Sigmoid colon (tissue), 7 donors: ENCODE results near the gene GALNT17. TPM values are rescaled to one million over a fixed set of nuclear protein-coding genes. Genes with fewer than 3 reads are reported as not detected.

Experiments
- DNase-seq: peaks from one replicate; pipeline ENCODE4 v3.0.0-alpha.2; 2019
- H3K27ac ChIP-seq, 4 donors: fragments of 200-600 bp; sonication (generic); one replicate each; pipeline ENCODE4 v1.5.1; 2016 to 2019; ENCODE audit warnings: mild to moderate bottlenecking in 1 of 4
- H3K27me3 ChIP-seq, 3 donors: fragments of 200-600 bp; sonication (generic); one replicate each; pipeline ENCODE4 v1.5.1; 2019; ENCODE audit warnings: mild to moderate bottlenecking in 1 of 3
- H3K36me3 ChIP-seq, 4 donors: fragments of 200-600 bp; sonication (generic); one replicate each; pipeline ENCODE4 v1.5.1; 2016 to 2019
- H3K4me1 ChIP-seq, 4 donors: fragments of 200-600 bp; sonication (generic); one replicate each; pipeline ENCODE4 v1.5.1; 2017 to 2019
- H3K4me3 ChIP-seq, 4 donors: fragments of 200-600 bp; sonication (generic); one replicate each; pipeline ENCODE4 v1.5.1; 2017 to 2019; ENCODE audit warnings: mild to moderate bottlenecking in 2 of 4, moderate library complexity in 1 of 4
- H3K9me3 ChIP-seq, 4 donors: fragments of 200-600 bp in 3 of 4; sonication (generic) in 3 of 4; one replicate each; pipeline versions ENCODE4 v1.5.1 to v1.6.1; 2013 to 2019
- EP300 ChIP-seq, 4 donors: sonication (generic); formaldehyde crosslinking; IDR thresholded peaks; one replicate each; pipeline ENCODE4 v1.6.1; 2017; ENCODE audit warnings: antibody characterized with exemption in 4 of 4
- POLR2A ChIP-seq, 2 donors: fragments of 450-650 bp; IDR thresholded peaks; one replicate each; pipeline ENCODE4 v1.6.1; 2016; ENCODE audit warnings: antibody characterized with exemption in 2 of 2, mild to moderate bottlenecking in 2 of 2, moderate library complexity in 2 of 2
- POLR2AphosphoS5 ChIP-seq, 4 donors: sonication (generic); formaldehyde crosslinking; IDR thresholded peaks; one replicate each; pipeline ENCODE4 v1.6.1; 2017; ENCODE audit warnings: antibody characterized with exemption in 4 of 4
- whole genome bisulfite sequencing, 2 donors: extraction: QIAGEN DNeasy Blood & Tissue Kit; methylation state at CpG; one replicate each; pipeline ENCODE4 v1.1.7; 2013; 5-methylcytosine and 5-hydroxymethylcytosine counted together
- intact Hi-C: fragments of 100-400 bp; cut with DNase I; formaldehyde crosslinking; loops from one replicate; pipeline ENCODE4 v1.15.1; 2023
- polyA plus RNA-seq, 3 donors: library from polyadenylated mRNA; stranded (reverse); fragments of 200-250 nt; gene quantifications; one replicate each; pipeline ENCODE4 v1.2.3, GENCODE V29; 2013
- total RNA-seq, 4 donors: library from RNA; depleted of rRNA; stranded (reverse); fragments of >200 nt; gene quantifications; one replicate each; pipeline ENCODE4 v1.1.0, GENCODE V29; 2016
- TF ChIP-seq, protein P1 (sequence below), 4 experiments: fragments of 450-650 bp in 3 of 4; fragments of 200-600 bp in 1 of 4; IDR thresholded peaks; one replicate each; pipeline ENCODE4 v1.5.1; 2016 to 2019; ENCODE audit warnings: antibody characterized with exemption in 4 of 4, mild to moderate bottlenecking in 3 of 4, moderate library complexity in 2 of 4
- donor health status: healthy with polysubstance abuse.
- donor health status: Bipolar disorder and iron deficiency.
- donor health status: healthy.

Gene GALNT17
- total and polyA plus RNA-seq, 7 donors: 1.8 to 45.4 (median 15.1) TPM; not detected in 1

GRCh38 chr7:71453630-71454029 is 321.7 kb downstream of the GALNT17 start:
- no peak for TF ChIP-seq POLR2AphosphoS5 (IDR thresholded peaks at IDR 0.05)
- no peak for TF ChIP-seq POLR2A (IDR thresholded peaks at IDR 0.05)
- TF ChIP-seq, protein P1, sequence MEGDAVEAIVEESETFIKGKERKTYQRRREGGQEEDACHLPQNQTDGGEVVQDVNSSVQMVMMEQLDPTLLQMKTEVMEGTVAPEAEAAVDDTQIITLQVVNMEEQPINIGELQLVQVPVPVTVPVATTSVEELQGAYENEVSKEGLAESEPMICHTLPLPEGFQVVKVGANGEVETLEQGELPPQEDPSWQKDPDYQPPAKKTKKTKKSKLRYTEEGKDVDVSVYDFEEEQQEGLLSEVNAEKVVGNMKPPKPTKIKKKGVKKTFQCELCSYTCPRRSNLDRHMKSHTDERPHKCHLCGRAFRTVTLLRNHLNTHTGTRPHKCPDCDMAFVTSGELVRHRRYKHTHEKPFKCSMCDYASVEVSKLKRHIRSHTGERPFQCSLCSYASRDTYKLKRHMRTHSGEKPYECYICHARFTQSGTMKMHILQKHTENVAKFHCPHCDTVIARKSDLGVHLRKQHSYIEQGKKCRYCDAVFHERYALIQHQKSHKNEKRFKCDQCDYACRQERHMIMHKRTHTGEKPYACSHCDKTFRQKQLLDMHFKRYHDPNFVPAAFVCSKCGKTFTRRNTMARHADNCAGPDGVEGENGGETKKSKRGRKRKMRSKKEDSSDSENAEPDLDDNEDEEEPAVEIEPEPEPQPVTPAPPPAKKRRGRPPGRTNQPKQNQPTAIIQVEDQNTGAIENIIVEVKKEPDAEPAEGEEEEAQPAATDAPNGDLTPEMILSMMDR (IDR thresholded peaks at IDR 0.05): no peak
- no peak for TF ChIP-seq EP300 (IDR thresholded peaks at IDR 0.05)
- H3K4me3 ChIP-seq: no peak overlapping the region
- no peak for DNase-seq
- intact Hi-C loops: no loop called here
- H3K9me3 ChIP-seq: peaks cover 0 to 3% (median 0%) of the 10 kb centered on the region in 4 donors
- peaks cover 0 to 11% (median 4%) of the 10 kb centered on the region in 4 donors for H3K4me1 ChIP-seq
- H3K36me3 ChIP-seq: no peaks in the 10 kb centered on the region
- no peak overlapping the region for H3K27ac ChIP-seq
- H3K27me3 ChIP-seq: no peaks in the 10 kb centered on the region
- WGBS, 2 donors: 81 to 86% methylated on average over 2 of the region's 2 CpGs

DNA sequence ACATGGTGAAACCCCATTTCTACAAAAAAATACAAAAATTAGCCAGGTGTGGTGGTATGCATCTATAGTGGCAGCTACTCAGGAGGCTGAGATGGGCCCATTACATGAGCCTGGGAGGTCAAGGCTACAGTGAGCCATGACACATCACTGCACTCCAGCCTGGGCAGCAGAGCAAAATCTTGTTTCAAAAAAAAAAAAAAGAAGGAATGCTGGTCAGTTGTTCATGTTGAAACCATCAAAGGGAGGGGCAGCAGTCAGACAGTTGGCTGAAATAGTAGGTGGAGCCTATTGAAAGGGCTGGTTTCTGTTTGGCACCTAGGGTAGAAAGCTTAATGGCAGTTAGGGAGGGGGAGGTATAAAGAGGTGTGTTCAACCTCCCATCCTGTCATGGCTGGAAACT is 323.0 kb downstream of the GALNT17 start:
- Histone ChIP-seq H3K9me3 (peaks cover 0 to 3% (median 0%) of the 10 kb centered on the region in 4 donors), H3K4me1 (peaks cover 0 to 11% (median 4%) of the 10 kb centered on the region in 4 donors), H3K27me3 (no peaks in the 10 kb centered on the region), H3K27ac (no peak overlapping the region), H3K4me3 (no peak overlapping the region), H3K36me3 (no peaks in the 10 kb centered on the region)
- DNase-seq: no peak
- intact Hi-C loops: no loop called here
- TF ChIP-seq, protein P1 (IDR thresholded peaks at IDR 0.05): no peak
- TF ChIP-seq POLR2AphosphoS5 (IDR thresholded peaks at IDR 0.05): no peak
- TF ChIP-seq POLR2A (IDR thresholded peaks at IDR 0.05): no peak
- TF ChIP-seq EP300 (IDR thresholded peaks at IDR 0.05): no peak

- WGBS, 2 donors: 69 to 72% methylated on average over 4 of the region's 4 CpGs
- intact Hi-C loops: no loop called here
Measured at GRCh38 chr7:71457021-71457420, 325.1 kb downstream of the GALNT17 start.

GRCh38 chr7:71457846-71458590 is 326.1 kb downstream of the GALNT17 start:
- WGBS, 2 donors: 41 to 43% methylated on average over 9 of the region's 9 CpGs
- DNase-seq: no peak
- H3K9me3 ChIP-seq: peaks cover 0 to 3% (median 0%) of the 10 kb centered on the region in 4 donors
- no peaks in the 10 kb centered on the region for H3K27me3 ChIP-seq
- intact Hi-C loops: no loop called here
- H3K27ac ChIP-seq: no peak overlapping the region
- no peak overlapping the region for H3K4me3 ChIP-seq
- no peak for TF ChIP-seq EP300 (IDR thresholded peaks at IDR 0.05)
- TF ChIP-seq, protein P1 (IDR thresholded peaks at IDR 0.05): no peak
- no peak for TF ChIP-seq POLR2A (IDR thresholded peaks at IDR 0.05)
- TF ChIP-seq POLR2AphosphoS5 (IDR thresholded peaks at IDR 0.05): no peak
- H3K36me3 ChIP-seq: no peaks in the 10 kb centered on the region
- peaks cover 0 to 11% (median 4%) of the 10 kb centered on the region in 4 donors for H3K4me1 ChIP-seq

More at GRCh38 chr7:71457021-71457420, 325.1 kb downstream of the GALNT17 start:
- H3K4me3 ChIP-seq: no peak overlapping the region
- H3K36me3 ChIP-seq: no peaks in the 10 kb centered on the region
- no peak overlapping the region for H3K27ac ChIP-seq
- peaks cover 0 to 3% (median 0%) of the 10 kb centered on the region in 4 donors for H3K9me3 ChIP-seq
- H3K4me1 ChIP-seq: peaks cover 0 to 11% (median 4%) of the 10 kb centered on the region in 4 donors
- TF ChIP-seq EP300 (IDR thresholded peaks at IDR 0.05): no peak
- TF ChIP-seq POLR2AphosphoS5 (IDR thresholded peaks at IDR 0.05): no peak
- TF ChIP-seq, protein P1 (IDR thresholded peaks at IDR 0.05): no peak
- TF ChIP-seq POLR2A (IDR thresholded peaks at IDR 0.05): no peak
- no peak for DNase-seq
- H3K27me3 ChIP-seq: no peaks in the 10 kb centered on the region
